ENCODE measurements around the gene AIFM2. TPM values are rescaled to one million over a fixed set of nuclear protein-coding genes. Genes with fewer than 3 reads are reported as not detected.

The AIFM2 gene
- total RNA-seq, 4 donors from 2014 or later = 3.3 to 10.0 (median 6.7) TPM

DNA sequence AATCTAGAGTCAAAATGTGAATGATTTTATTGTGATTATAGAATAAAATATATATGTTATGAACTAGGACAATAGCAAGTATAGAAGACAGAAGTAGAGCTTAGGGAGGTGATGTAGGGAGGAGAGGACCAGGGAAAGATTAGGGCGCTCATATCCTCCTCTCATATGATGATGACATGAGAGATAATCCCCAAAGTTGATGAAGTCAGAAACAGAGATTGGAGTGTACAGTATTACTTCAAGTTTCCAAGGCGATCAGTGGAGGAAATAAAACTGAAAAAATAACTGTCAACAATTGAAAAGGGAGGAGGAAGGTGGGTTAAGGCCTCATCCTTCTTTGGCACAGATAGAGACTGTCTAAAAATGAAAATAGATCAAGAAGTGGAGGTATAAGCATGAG, 65.0 kb downstream of the AIFM2 start:
- no peaks in the 10 kb centered on the region for H3K27me3 ChIP-seq
- TF ChIP-seq POLR2AphosphoS5 (IDR thresholded peaks at IDR 0.05) (no peak), EP300 (IDR thresholded peaks at IDR 0.05) (no peak), POLR2A (IDR thresholded peaks at IDR 0.05) (no peak)
- TF ChIP-seq, protein P1, sequence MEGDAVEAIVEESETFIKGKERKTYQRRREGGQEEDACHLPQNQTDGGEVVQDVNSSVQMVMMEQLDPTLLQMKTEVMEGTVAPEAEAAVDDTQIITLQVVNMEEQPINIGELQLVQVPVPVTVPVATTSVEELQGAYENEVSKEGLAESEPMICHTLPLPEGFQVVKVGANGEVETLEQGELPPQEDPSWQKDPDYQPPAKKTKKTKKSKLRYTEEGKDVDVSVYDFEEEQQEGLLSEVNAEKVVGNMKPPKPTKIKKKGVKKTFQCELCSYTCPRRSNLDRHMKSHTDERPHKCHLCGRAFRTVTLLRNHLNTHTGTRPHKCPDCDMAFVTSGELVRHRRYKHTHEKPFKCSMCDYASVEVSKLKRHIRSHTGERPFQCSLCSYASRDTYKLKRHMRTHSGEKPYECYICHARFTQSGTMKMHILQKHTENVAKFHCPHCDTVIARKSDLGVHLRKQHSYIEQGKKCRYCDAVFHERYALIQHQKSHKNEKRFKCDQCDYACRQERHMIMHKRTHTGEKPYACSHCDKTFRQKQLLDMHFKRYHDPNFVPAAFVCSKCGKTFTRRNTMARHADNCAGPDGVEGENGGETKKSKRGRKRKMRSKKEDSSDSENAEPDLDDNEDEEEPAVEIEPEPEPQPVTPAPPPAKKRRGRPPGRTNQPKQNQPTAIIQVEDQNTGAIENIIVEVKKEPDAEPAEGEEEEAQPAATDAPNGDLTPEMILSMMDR (IDR thresholded peaks at IDR 0.05) = no peak
- WGBS = 88% methylated on average over 2 of the region's 2 CpGs
- no peak overlapping the region for H3K27ac ChIP-seq
- H3K4me1 ChIP-seq = no peaks in the 10 kb centered on the region
- no peak for DNase-seq (ENCODE audit: low spot score in 2 of 2)
- no peaks in the 10 kb centered on the region for H3K9me3 ChIP-seq
- H3K4me3 ChIP-seq = no peak overlapping the region
- H3K36me3 ChIP-seq = no peaks in the 10 kb centered on the region

DNA sequence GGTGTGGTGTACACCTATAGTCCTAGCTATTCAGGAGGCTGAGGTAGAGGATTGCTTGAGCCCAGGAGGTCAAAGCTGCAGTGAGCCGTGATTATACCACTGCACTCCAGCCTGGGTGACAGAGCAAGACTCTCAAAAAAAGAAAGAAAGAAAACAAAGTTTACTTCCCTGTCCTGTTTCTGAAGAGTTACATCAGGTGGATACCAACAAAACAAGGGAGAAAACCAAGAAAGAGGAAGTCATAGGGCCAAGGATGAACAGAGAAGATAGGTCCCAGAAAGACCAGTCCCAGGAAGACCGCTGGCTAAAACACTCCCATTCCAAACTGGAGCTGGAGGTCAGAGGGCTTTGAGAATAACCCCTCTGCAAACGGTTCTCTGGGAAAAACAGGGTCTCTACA, 66.4 kb downstream of the AIFM2 start:
- no peak overlapping the region for H3K27ac ChIP-seq
- no peaks in the 10 kb centered on the region for H3K27me3 ChIP-seq
- no peak for DNase-seq (ENCODE audit: low spot score in 2 of 2)
- H3K4me1 ChIP-seq = no peaks in the 10 kb centered on the region
- TF ChIP-seq, protein P1 (IDR thresholded peaks at IDR 0.05) = no peak
- TF ChIP-seq EP300 (IDR thresholded peaks at IDR 0.05) (no peak), POLR2AphosphoS5 (IDR thresholded peaks at IDR 0.05) (no peak), POLR2A (IDR thresholded peaks at IDR 0.05) (no peak)
- H3K36me3 ChIP-seq = no peaks in the 10 kb centered on the region
- H3K9me3 ChIP-seq = no peaks in the 10 kb centered on the region
- no peak overlapping the region for H3K4me3 ChIP-seq
- WGBS = 84% methylated on average over 3 of the region's 3 CpGs

DNA sequence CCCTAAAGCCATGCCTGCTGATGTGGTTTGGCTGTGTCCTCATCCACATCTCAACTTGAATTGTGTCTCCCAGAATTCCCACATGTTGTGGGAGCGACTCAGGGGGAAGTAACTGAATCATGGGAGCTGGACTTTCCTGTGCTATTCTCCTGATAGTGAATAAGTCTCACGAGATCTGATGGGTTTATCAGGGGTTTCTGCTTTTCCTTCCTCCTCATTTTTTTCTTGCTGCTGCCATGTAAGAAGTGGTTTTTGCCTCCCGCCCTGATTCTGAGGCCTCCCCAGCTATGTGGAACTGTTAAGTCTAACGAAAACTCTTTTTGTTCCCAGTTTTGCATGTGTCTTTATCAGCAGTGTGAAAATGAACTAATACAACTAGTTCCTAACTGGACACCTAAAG, 68.1 kb downstream of the AIFM2 start:
- Histone ChIP-seq H3K9me3 (no peaks in the 10 kb centered on the region), H3K27me3 (no peaks in the 10 kb centered on the region), H3K27ac (no peak overlapping the region), H3K4me3 (no peak overlapping the region), H3K36me3 (no peaks in the 10 kb centered on the region), H3K4me1 (no peaks in the 10 kb centered on the region)
- TF ChIP-seq EP300 (IDR thresholded peaks at IDR 0.05) (no peak), POLR2AphosphoS5 (IDR thresholded peaks at IDR 0.05) (no peak), POLR2A (IDR thresholded peaks at IDR 0.05) (no peak)
- TF ChIP-seq, protein P1 (IDR thresholded peaks at IDR 0.05) = no peak
- no peak for DNase-seq (ENCODE audit: low spot score in 2 of 2)
- 88% methylated on average over 4 of the region's 4 CpGs for WGBS

DNA sequence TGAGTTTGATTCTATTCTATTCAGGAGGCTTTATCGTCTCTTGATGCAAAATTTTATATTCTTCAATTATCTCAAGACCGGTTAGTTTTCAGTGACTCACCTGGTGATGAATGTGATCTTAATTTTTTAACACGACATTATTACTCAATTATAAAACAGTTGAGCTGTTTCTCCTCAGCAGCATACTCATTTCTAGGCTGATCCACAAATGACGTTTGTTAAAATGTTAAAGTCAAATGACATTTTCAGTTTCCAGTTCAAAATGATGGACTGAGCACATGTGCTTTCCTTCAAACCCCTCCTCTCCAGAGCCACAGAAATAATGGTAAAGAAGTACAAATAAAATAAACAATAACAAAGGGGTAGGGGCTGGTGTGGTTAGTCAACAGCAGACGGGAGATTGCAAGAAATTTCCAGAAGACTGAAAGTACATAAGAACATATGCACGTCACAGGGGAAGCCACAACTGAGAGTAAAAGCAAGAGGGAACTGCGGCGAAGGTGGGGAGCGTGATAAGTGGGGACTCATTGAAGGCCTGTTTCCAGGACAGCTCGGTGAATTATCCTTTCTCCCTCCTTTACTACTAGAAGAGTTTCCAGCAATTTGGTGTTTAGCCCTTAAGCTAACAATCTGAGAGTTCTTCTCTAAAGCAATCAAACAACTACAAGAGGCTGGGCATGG, 69.1 kb downstream of the AIFM2 start:
- DNase-seq (ENCODE audit: low spot score in 2 of 2) = no peak
- H3K27me3 ChIP-seq = no peaks in the 10 kb centered on the region
- no peaks in the 10 kb centered on the region for H3K4me1 ChIP-seq
- no peak overlapping the region for H3K4me3 ChIP-seq
- no peaks in the 10 kb centered on the region for H3K9me3 ChIP-seq
- no peaks in the 10 kb centered on the region for H3K36me3 ChIP-seq
- no peak overlapping the region for H3K27ac ChIP-seq
- 72% methylated on average over 10 of the region's 10 CpGs for WGBS
- TF ChIP-seq POLR2A (IDR thresholded peaks at IDR 0.05) (no peak), POLR2AphosphoS5 (IDR thresholded peaks at IDR 0.05) (no peak), EP300 (IDR thresholded peaks at IDR 0.05) (no peak)
- TF ChIP-seq, protein P1 (IDR thresholded peaks at IDR 0.05) = no peak

Other genes starting within 250 kb of the AIFM2 start
- 10 to 100 TPM in 3 of 4 donors, 1 to 10 TPM in 1; 9.9 to 21.3 (median 15.9) TPM for gene MACROH2A2, start 80.0 kb downstream of the AIFM2 start, total RNA-seq
- 10 to 100 TPM; 32.7 to 42.5 (median 35.2) TPM for gene TYSND1, start 13.9 kb upstream of the AIFM2 start, total RNA-seq
- 10 to 100 TPM; 48.2 to 66.7 (median 49.5) TPM for gene SAR1A, start 37.7 kb upstream of the AIFM2 start, total RNA-seq
- 100 to 1,000 TPM in 3 of 4 donors, 10 to 100 TPM in 1; 61.5 to 137 (median 118) TPM for gene PPA1, start 100.6 kb upstream of the AIFM2 start, total RNA-seq
- under 1 TPM; 0.08 to 0.53 (median 0.23) TPM for gene NPFFR1, start 151.2 kb upstream of the AIFM2 start, total RNA-seq
- gene LRRC20, start 249.8 kb upstream of the AIFM2 start, total RNA-seq = 1 to 10 TPM; 2.4 to 6.5 (median 2.8) TPM